Caco-2 (cell line): ENCODE measurements around the gene C16orf46. TPM values are rescaled to one million over a fixed set of nuclear protein-coding genes. Genes with fewer than 3 reads are reported as not detected.

Source experiments
- BruUV-seq: library from RNA; stranded (reverse); fragments of 400-500 nt; replicated peaks from 2 replicates; lab custom pipeline; 2021; lab: Mats Ljungman, UMichigan
- CTCF ChIA-PET: fragments of 300-600 bp; sonication (Branson Sonifier 250); formaldehyde crosslinking; loops from one replicate; lab custom pipeline; 2022; ENCODE audit warnings: antibody characterized with exemption; lab: Charles Lee
- POLR2A ChIA-PET: fragments of 300-600 bp; sonication (Branson Sonifier 250); formaldehyde crosslinking; loops from one replicate; lab custom pipeline; 2022; ENCODE audit warnings: antibody characterized with exemption; lab: Charles Lee
- DNase-seq, 2 experiments: peaks; one replicate each; pipeline versions ENCODE4 v3.0.0 to v3.0.0-alpha.2; 2020 to 2022
- H3K27me3 ChIP-seq: replicated peaks from 2 replicates; pipeline ENCODE4 v1.6.0; 2011; ENCODE audit warnings: low read length; ENCODE audit not compliant: control insufficient read depth, insufficient read depth
- H3K36me3 ChIP-seq: 2 replicates; pipeline ENCODE4 v1.5.1; 2011; ENCODE audit warnings: low read length; ENCODE audit not compliant: control insufficient read depth, insufficient read depth
- H3K4me1 ChIP-seq: fragments of 250-450 bp; sonication (Bioruptor Pico); 2 replicates; pipeline ENCODE4 v1.5.1; 2020; ENCODE audit warnings: mild to moderate bottlenecking
- H3K4me3 ChIP-seq: 2 replicates; pipeline ENCODE4 v1.5.1; 2011; ENCODE audit warnings: low read depth, mild to moderate bottlenecking, control low read depth, low read length
- H3K9me3 ChIP-seq: fragments of 250-450 bp; sonication (Bioruptor Pico); 2 replicates; pipeline ENCODE4 v1.5.1; 2020; ENCODE audit warnings: mild to moderate bottlenecking, moderate library complexity
- H3K27ac Mint-ChIP-seq: one replicate; pipeline ENCODE4 v1.8.0; 2022; ENCODE audit warnings: mixed read lengths; ENCODE audit not compliant: unreplicated experiment
- H3K27me3 Mint-ChIP-seq: one replicate; pipeline ENCODE4 v1.8.0; 2022; ENCODE audit warnings: mixed read lengths; ENCODE audit not compliant: insufficient read depth, unreplicated experiment
- H3K36me3 Mint-ChIP-seq: one replicate; pipeline ENCODE4 v1.8.0; 2022; ENCODE audit warnings: mild to moderate bottlenecking, mixed read lengths; ENCODE audit not compliant: insufficient read depth, unreplicated experiment
- H3K4me1 Mint-ChIP-seq: one replicate; pipeline ENCODE4 v1.8.0; 2022; ENCODE audit warnings: low read depth, mixed read lengths; ENCODE audit not compliant: unreplicated experiment
- H3K4me3 Mint-ChIP-seq: one replicate; pipeline ENCODE4 v1.8.0; 2022; ENCODE audit warnings: mild to moderate bottlenecking, moderate library complexity, mixed read lengths; ENCODE audit not compliant: unreplicated experiment
- H3K9me3 Mint-ChIP-seq: one replicate; pipeline ENCODE4 v1.8.0; 2022; ENCODE audit warnings: mixed read lengths; ENCODE audit not compliant: unreplicated experiment
- intact Hi-C: fragments of 100-400 bp; cut with micrococcal nuclease; formaldehyde crosslinking; loops from one replicate; pipeline ENCODE4 v1.10.0; 2022; ENCODE audit not compliant: unreplicated experiment
- total RNA-seq: library from RNA; stranded (reverse); gene quantifications from 2 replicates; pipeline ENCODE4 v1.2.3, GENCODE V29; 2022
- TF ChIP-seq, protein P1 (sequence below), 2 experiments: fragments of 200-600 bp in 1 of 2; IDR thresholded peaks; 1 replicate in 1 of 2; 2 replicates in 1 of 2; pipeline versions ENCODE4 v1.5.1 to v1.8.0; 2011 to 2022; ENCODE audit warnings: antibody characterized with exemption in 1 of 2, control low read depth in 1 of 2, inconsistent platforms in 1 of 2, low read depth in 1 of 2, low read length in 1 of 2, mild to moderate bottlenecking in 1 of 2, moderate library complexity in 1 of 2; ENCODE audit not compliant: insufficient read depth in 1 of 2, severe bottlenecking in 1 of 2, unreplicated experiment in 1 of 2

C16orf46 gene
- total RNA-seq, 1 experiment from 2014 or later: 0.70 TPM

DNA sequence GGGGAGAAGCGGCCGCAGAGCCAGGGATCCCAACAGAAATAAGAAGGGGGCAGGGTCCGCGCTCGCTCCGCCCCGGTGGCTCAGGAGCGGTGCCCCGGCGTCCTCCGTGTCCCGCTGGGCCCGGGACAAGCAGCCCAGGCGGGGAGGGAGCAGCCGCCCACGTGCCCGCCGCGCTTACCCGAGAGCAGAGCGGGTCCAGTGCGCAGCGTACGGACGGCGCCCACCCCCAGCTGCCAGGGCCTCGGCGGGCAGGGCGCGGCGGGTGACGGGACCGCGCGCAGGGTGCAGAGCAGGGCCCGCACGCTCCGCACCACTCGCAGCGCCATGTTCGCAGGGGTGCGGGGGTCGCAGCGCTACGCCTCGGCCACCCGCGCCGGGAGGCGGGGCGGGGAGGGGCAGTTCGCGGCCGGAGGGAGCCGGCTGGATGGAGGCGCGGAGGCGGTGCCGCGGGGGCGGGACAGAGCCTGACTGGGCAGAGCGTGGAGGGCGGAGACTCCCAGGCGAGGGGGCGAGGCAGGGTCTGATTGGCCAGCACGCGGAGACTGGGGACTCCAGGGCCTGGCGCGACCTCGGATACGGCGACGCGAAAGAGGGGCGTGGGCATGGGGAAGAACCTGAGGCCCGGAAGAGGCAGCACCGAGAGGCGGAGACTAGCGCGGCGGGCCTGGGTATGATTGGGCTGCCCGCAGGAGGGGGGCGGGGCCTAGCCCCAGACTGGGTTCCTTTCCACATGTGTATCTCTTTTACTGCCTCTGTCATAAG, 19.1 kb upstream of the C16orf46 start, which contains the start of gene GCSH:
TSS of gene GCSH (minus strand) at position 443 of the 762 bp plus-strand sequence. CDS start at position 326, 117 bp downstream.
- POLR2A ChIA-PET: interaction anchor here (1.8 kb wide), 1 partner anchor 19 kb away, joined by 6 read pairs; the partner anchor contains the start of gene C16orf46
- Histone ChIP-seq H3K4me3 (peak within 1 kb of the TSS; percentile 97), H3K4me1 (0 out of 2 replicates have a peak, but pooled peaks cover 3% of the 10 kb centered on the region), H3K27me3 (no peaks in the 10 kb centered on the region), H3K9me3 (no peaks in the 10 kb centered on the region), H3K36me3 (no peaks in the 10 kb centered on the region)
- peak within 1 kb of the TSS; percentile 73 for H3K4me3 Mint-ChIP-seq
- peaks cover 7% of the 10 kb centered on the region for H3K4me1 Mint-ChIP-seq
- peak within 1 kb of the TSS; percentile 74 for H3K27ac Mint-ChIP-seq
- TF ChIP-seq, protein P1, sequence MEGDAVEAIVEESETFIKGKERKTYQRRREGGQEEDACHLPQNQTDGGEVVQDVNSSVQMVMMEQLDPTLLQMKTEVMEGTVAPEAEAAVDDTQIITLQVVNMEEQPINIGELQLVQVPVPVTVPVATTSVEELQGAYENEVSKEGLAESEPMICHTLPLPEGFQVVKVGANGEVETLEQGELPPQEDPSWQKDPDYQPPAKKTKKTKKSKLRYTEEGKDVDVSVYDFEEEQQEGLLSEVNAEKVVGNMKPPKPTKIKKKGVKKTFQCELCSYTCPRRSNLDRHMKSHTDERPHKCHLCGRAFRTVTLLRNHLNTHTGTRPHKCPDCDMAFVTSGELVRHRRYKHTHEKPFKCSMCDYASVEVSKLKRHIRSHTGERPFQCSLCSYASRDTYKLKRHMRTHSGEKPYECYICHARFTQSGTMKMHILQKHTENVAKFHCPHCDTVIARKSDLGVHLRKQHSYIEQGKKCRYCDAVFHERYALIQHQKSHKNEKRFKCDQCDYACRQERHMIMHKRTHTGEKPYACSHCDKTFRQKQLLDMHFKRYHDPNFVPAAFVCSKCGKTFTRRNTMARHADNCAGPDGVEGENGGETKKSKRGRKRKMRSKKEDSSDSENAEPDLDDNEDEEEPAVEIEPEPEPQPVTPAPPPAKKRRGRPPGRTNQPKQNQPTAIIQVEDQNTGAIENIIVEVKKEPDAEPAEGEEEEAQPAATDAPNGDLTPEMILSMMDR (IDR thresholded peaks at IDR 0.05; ENCODE audit: insufficient read depth in 1 of 2, low read depth in 1 of 2, low read length in 1 of 2, severe bottlenecking in 1 of 2, unreplicated experiment in 1 of 2): no peak
- DNase-seq: peak; percentile 100
- no peaks in the 10 kb centered on the region for H3K27me3 Mint-ChIP-seq
- peaks cover 7% of the 10 kb centered on the region for H3K36me3 Mint-ChIP-seq
- no TSS peak for BruUV-seq
- H3K9me3 Mint-ChIP-seq: no peaks in the 10 kb centered on the region
- CTCF ChIA-PET: no interaction called here
- intact Hi-C loops: loop anchor here (1.0 to 10.0 kb wide), 6 partner anchors 20 to 219 kb away; partner anchors contain the start of genes ATMIN, CENPN and GAN

DNA sequence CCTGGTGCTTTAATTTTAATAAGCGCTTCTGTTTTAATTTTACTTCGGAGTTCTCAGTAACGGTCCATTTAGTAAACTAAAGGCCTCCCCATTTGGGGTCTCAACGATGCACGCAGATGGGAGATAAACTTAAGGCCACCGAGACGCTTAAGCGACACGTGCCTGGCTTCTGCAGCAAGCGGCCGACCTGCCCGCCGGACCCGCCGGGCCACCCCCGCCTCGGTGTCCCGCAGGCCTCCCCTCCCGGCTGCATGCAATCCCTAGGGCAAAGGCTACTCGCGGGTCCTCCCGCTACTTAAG, 18.6 kb upstream of the C16orf46 start:
- Mint-ChIP-seq H3K4me3 (peak overlapping the region; percentile 73), H3K9me3 (no peaks in the 10 kb centered on the region), H3K27me3 (no peaks in the 10 kb centered on the region), H3K4me1 (peaks cover 7% of the 10 kb centered on the region), H3K27ac (peak overlapping the region; percentile 61), H3K36me3 (peaks cover 11% of the 10 kb centered on the region)
- ChIA-PET CTCF (no interaction called here), POLR2A (interaction anchor here (1.8 kb wide), 1 partner anchor 19 kb away, joined by 6 read pairs; the partner anchor contains the start of gene C16orf46)
- Histone ChIP-seq H3K9me3 (no peaks in the 10 kb centered on the region), H3K4me1 (0 out of 2 replicates have a peak, but pooled peaks cover 3% of the 10 kb centered on the region), H3K4me3 (peak overlapping the region; percentile 97), H3K36me3 (no peaks in the 10 kb centered on the region), H3K27me3 (no peaks in the 10 kb centered on the region)
- TF ChIP-seq, protein P1 (IDR thresholded peaks at IDR 0.05; ENCODE audit: insufficient read depth in 1 of 2, low read depth in 1 of 2, low read length in 1 of 2, severe bottlenecking in 1 of 2, unreplicated experiment in 1 of 2): no peak
- no TSS peak for BruUV-seq
- DNase-seq: peak in 1 of 2 experiments; percentile 74
- intact Hi-C loops: loop anchor here (5.0 to 10.0 kb wide), 2 partner anchors 47 to 219 kb away; partner anchors contain the start of gene GAN

DNA sequence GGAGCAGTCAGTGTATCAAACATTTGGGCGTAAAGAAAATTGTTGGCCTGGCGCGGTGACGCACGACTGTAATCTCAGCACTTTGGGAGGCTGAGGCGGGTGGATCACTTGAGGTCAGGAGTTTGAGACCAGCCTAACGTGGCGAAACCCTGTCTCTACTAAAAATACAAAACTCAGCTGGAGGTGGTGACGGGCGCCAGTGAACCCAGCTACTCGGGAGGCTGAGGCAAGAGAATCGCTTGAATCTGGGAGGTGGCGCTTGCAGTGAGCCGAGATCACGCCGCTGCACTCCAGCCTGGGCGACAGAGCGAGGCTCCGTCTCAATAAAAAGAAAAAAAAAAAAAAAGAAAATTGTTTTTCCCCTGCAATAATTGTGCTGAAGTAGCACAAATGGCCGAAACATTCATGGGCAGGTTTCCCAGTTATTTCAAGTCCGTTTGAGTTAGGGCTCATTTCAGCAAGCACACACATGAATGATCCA, 17.8 kb upstream of the C16orf46 start:
- H3K27me3 ChIP-seq: no peaks in the 10 kb centered on the region
- peak overlapping the region; percentile 61 for H3K27ac Mint-ChIP-seq
- H3K36me3 ChIP-seq: no peaks in the 10 kb centered on the region
- no peak for DNase-seq
- H3K4me1 ChIP-seq: 0 out of 2 replicates have a peak, but pooled peaks cover 3% of the 10 kb centered on the region
- CTCF ChIA-PET: no interaction called here
- H3K4me1 Mint-ChIP-seq: peaks cover 7% of the 10 kb centered on the region
- TF ChIP-seq, protein P1 (IDR thresholded peaks at IDR 0.05; ENCODE audit: insufficient read depth in 1 of 2, low read depth in 1 of 2, low read length in 1 of 2, severe bottlenecking in 1 of 2, unreplicated experiment in 1 of 2): no peak
- no peaks in the 10 kb centered on the region for H3K9me3 Mint-ChIP-seq
- H3K9me3 ChIP-seq: no peaks in the 10 kb centered on the region
- intact Hi-C loops: loop anchor here (5.0 to 10.0 kb wide), 2 partner anchors 47 to 220 kb away; partner anchors contain the start of gene GAN
- no peaks in the 10 kb centered on the region for H3K27me3 Mint-ChIP-seq
- BruUV-seq: no TSS peak
- H3K36me3 Mint-ChIP-seq: peaks cover 15% of the 10 kb centered on the region
- POLR2A ChIA-PET: interaction anchor here (1.8 kb wide), 1 partner anchor 18 kb away, joined by 6 read pairs; the partner anchor contains the start of gene C16orf46
- H3K4me3 ChIP-seq: peak overlapping the region; percentile 97
- peak overlapping the region; percentile 73 for H3K4me3 Mint-ChIP-seq
